ENCODE measurements around the gene KIF19.

The KIF19 gene

GRCh38 chr17:74309902-74310301 lies 16.1 kb upstream of the KIF19 start:
- H2AK5ac ChIP-seq (ENCODE audit: low read depth, low read length), result no peak overlapping the region
- peaks cover 0 to 3% of the 10 kb centered on the region in 2 donors for H3K9me3 ChIP-seq (replicated peaks in 1 of 2; ENCODE audit: control insufficient read depth in 2 of 2, insufficient read depth in 1 of 2, low read depth in 1 of 2, low read length in 2 of 2)
- H3K27me3 ChIP-seq (ENCODE audit: control insufficient read depth in 3 of 3, insufficient read depth in 3 of 3, low read depth in 1 of 3, low read length in 3 of 3), result peaks cover 0 to 18% (median 0%) of the 10 kb centered on the region in 3 experiments
- H3K14ac ChIP-seq (ENCODE audit: low read length), result no peak overlapping the region
- H3K4me1 ChIP-seq (ENCODE audit: control insufficient read depth in 2 of 2, insufficient read depth in 1 of 2, low read depth in 1 of 2, low read length in 2 of 2), result no peaks in the 10 kb centered on the region
- no peak overlapping the region for H3K4ac ChIP-seq (ENCODE audit: low read length)
- no peak overlapping the region for H2AFZ ChIP-seq (ENCODE audit: low read length)
- DNase-seq (ENCODE audit: low spot score), result no peak
- H3K4me3 ChIP-seq (ENCODE audit: low read length in 2 of 2), result no peak overlapping the region
- no peaks in the 10 kb centered on the region for H3K79me1 ChIP-seq (ENCODE audit: low read depth, low read length)
- H3K4me2 ChIP-seq (ENCODE audit: insufficient read depth, low read length, poor library complexity, severe bottlenecking), result no peak overlapping the region
- H2BK12ac ChIP-seq (ENCODE audit: low read length), result peak overlapping the region; percentile 58
- no peak overlapping the region for H4K91ac ChIP-seq (ENCODE audit: low read depth, low read length, poor library complexity)
- H3K36me3 ChIP-seq (replicated peaks in 1 of 2; ENCODE audit: control insufficient read depth in 2 of 2, insufficient read depth in 2 of 2, low read length in 2 of 2), result no peaks in the 10 kb centered on the region
- no peak overlapping the region for H3K23ac ChIP-seq (ENCODE audit: low read depth, low read length, poor library complexity)
- no peak overlapping the region for H2BK15ac ChIP-seq (ENCODE audit: low read length)
- no peak overlapping the region for H4K8ac ChIP-seq (ENCODE audit: low read depth, low read length)
- H3K18ac ChIP-seq (ENCODE audit: low read length), result peak overlapping the region; percentile 64
- H2BK120ac ChIP-seq (ENCODE audit: low read depth, low read length), result no peak overlapping the region
- H2BK5ac ChIP-seq (ENCODE audit: low read length), result no peak overlapping the region
- H3K27ac ChIP-seq (replicated peaks; ENCODE audit: low read length), result no peak overlapping the region
- WGBS, 2 donors (ENCODE audit: extremely low coverage in 2 of 2, insufficient read length in 2 of 2, insufficient replicate concordance in 1 of 2), result no CpG with 5 or more reads among the region's 12 CpGs
- no peak overlapping the region for H3K9ac ChIP-seq (ENCODE audit: low read depth, low read length, poor library complexity)

GRCh38 chr17:74314877-74315276 lies 11.1 kb upstream of the KIF19 start:
- Histone ChIP-seq H2BK120ac (ENCODE audit: low read depth, low read length) (no peak overlapping the region), H3K36me3 (replicated peaks in 1 of 2; ENCODE audit: control insufficient read depth in 2 of 2, insufficient read depth in 2 of 2, low read length in 2 of 2) (no peaks in the 10 kb centered on the region), H3K4me3 (ENCODE audit: low read length in 2 of 2) (peak overlapping the region in 1 of 2 donors; percentile 12), H4K8ac (ENCODE audit: low read depth, low read length) (no peak overlapping the region), H4K91ac (ENCODE audit: low read depth, low read length, poor library complexity) (no peak overlapping the region), H2BK12ac (ENCODE audit: low read length) (no peak overlapping the region), H2BK5ac (ENCODE audit: low read length) (no peak overlapping the region), H3K27me3 (ENCODE audit: control insufficient read depth in 3 of 3, insufficient read depth in 3 of 3, low read depth in 1 of 3, low read length in 3 of 3) (peaks cover 0 to 35% (median 2%) of the 10 kb centered on the region in 3 experiments), H3K4ac (ENCODE audit: low read length) (no peak overlapping the region), H3K9me3 (replicated peaks in 1 of 2; ENCODE audit: control insufficient read depth in 2 of 2, insufficient read depth in 1 of 2, low read depth in 1 of 2, low read length in 2 of 2) (peaks cover 0 to 3% of the 10 kb centered on the region in 2 donors), H2AFZ (ENCODE audit: low read length) (no peak overlapping the region), H3K14ac (ENCODE audit: low read length) (no peak overlapping the region), H3K27ac (replicated peaks; ENCODE audit: low read length) (no peak overlapping the region), H3K23ac (ENCODE audit: low read depth, low read length, poor library complexity) (no peak overlapping the region), H2AK5ac (ENCODE audit: low read depth, low read length) (peak overlapping the region; percentile 19), H2BK15ac (ENCODE audit: low read length) (no peak overlapping the region), H3K79me1 (ENCODE audit: low read depth, low read length) (no peaks in the 10 kb centered on the region), H3K9ac (ENCODE audit: low read depth, low read length, poor library complexity) (no peak overlapping the region), H3K4me1 (ENCODE audit: control insufficient read depth in 2 of 2, insufficient read depth in 1 of 2, low read depth in 1 of 2, low read length in 2 of 2) (peaks cover 0 to 3% of the 10 kb centered on the region in 2 donors), H3K18ac (ENCODE audit: low read length) (peak overlapping the region; percentile 31), H3K4me2 (ENCODE audit: insufficient read depth, low read length, poor library complexity, severe bottlenecking) (no peak overlapping the region)
- WGBS, 2 donors (ENCODE audit: extremely low coverage in 2 of 2, insufficient read length in 2 of 2, insufficient replicate concordance in 1 of 2), result no CpG with 5 or more reads among the region's 15 CpGs
- no peak for DNase-seq (ENCODE audit: low spot score)

- no peak for DNase-seq (ENCODE audit: low spot score)
- H3K27ac ChIP-seq (replicated peaks; ENCODE audit: low read length), result no peak overlapping the region
- H3K9me3 ChIP-seq (replicated peaks in 1 of 2; ENCODE audit: control insufficient read depth in 2 of 2, insufficient read depth in 1 of 2, low read depth in 1 of 2, low read length in 2 of 2), result peaks cover 0 to 3% of the 10 kb centered on the region in 2 donors
- no peak overlapping the region for H2BK5ac ChIP-seq (ENCODE audit: low read length)
- no peak overlapping the region for H3K4me3 ChIP-seq (ENCODE audit: low read length in 2 of 2)
- H3K4me2 ChIP-seq (ENCODE audit: insufficient read depth, low read length, poor library complexity, severe bottlenecking), result no peak overlapping the region
- H3K36me3 ChIP-seq (replicated peaks in 1 of 2; ENCODE audit: control insufficient read depth in 2 of 2, insufficient read depth in 2 of 2, low read length in 2 of 2), result no peaks in the 10 kb centered on the region
- peak overlapping the region; percentile 86 for H3K18ac ChIP-seq (ENCODE audit: low read length)
- H2BK12ac ChIP-seq (ENCODE audit: low read length), result no peak overlapping the region
- no peak overlapping the region for H2AK5ac ChIP-seq (ENCODE audit: low read depth, low read length)
- no peak overlapping the region for H2AFZ ChIP-seq (ENCODE audit: low read length)
- no peak overlapping the region for H4K91ac ChIP-seq (ENCODE audit: low read depth, low read length, poor library complexity)
- H3K14ac ChIP-seq (ENCODE audit: low read length), result peak overlapping the region; percentile 79
- H3K4me1 ChIP-seq (ENCODE audit: control insufficient read depth in 2 of 2, insufficient read depth in 1 of 2, low read depth in 1 of 2, low read length in 2 of 2), result peaks cover 0 to 3% of the 10 kb centered on the region in 2 donors
- H4K8ac ChIP-seq (ENCODE audit: low read depth, low read length), result no peak overlapping the region
- H3K23ac ChIP-seq (ENCODE audit: low read depth, low read length, poor library complexity), result no peak overlapping the region
- H3K9ac ChIP-seq (ENCODE audit: low read depth, low read length, poor library complexity), result no peak overlapping the region
- H3K79me1 ChIP-seq (ENCODE audit: low read depth, low read length), result no peaks in the 10 kb centered on the region
- H2BK15ac ChIP-seq (ENCODE audit: low read length), result no peak overlapping the region
- no CpG with 5 or more reads among the region's 10 CpGs for WGBS, 2 donors (ENCODE audit: extremely low coverage in 2 of 2, insufficient read length in 2 of 2, insufficient replicate concordance in 1 of 2)
- H3K4ac ChIP-seq (ENCODE audit: low read length), result no peak overlapping the region
- no peak overlapping the region for H2BK120ac ChIP-seq (ENCODE audit: low read depth, low read length)
- peaks cover 0 to 42% (median 2%) of the 10 kb centered on the region in 3 experiments for H3K27me3 ChIP-seq (ENCODE audit: control insufficient read depth in 3 of 3, insufficient read depth in 3 of 3, low read depth in 1 of 3, low read length in 3 of 3)
Measured at GRCh38 chr17:74316220-74316619, 9.8 kb upstream of the KIF19 start.

GRCh38 chr17:74317071-74317470 lies 9.0 kb upstream of the KIF19 start:
- no peak overlapping the region for H3K23ac ChIP-seq (ENCODE audit: low read depth, low read length, poor library complexity)
- H3K4ac ChIP-seq (ENCODE audit: low read length), result no peak overlapping the region
- peak overlapping the region; percentile 35 for H2BK15ac ChIP-seq (ENCODE audit: low read length)
- WGBS, 2 donors (ENCODE audit: extremely low coverage in 2 of 2, insufficient read length in 2 of 2, insufficient replicate concordance in 1 of 2), result no CpG with 5 or more reads among the region's 16 CpGs
- no peak overlapping the region for H4K91ac ChIP-seq (ENCODE audit: low read depth, low read length, poor library complexity)
- H3K36me3 ChIP-seq (replicated peaks in 1 of 2; ENCODE audit: control insufficient read depth in 2 of 2, insufficient read depth in 2 of 2, low read length in 2 of 2), result no peaks in the 10 kb centered on the region
- no peak overlapping the region for H2BK12ac ChIP-seq (ENCODE audit: low read length)
- no peak overlapping the region for H3K18ac ChIP-seq (ENCODE audit: low read length)
- no peak overlapping the region for H4K8ac ChIP-seq (ENCODE audit: low read depth, low read length)
- H2AFZ ChIP-seq (ENCODE audit: low read length), result no peak overlapping the region
- peaks cover 0 to 3% of the 10 kb centered on the region in 2 donors for H3K4me1 ChIP-seq (ENCODE audit: control insufficient read depth in 2 of 2, insufficient read depth in 1 of 2, low read depth in 1 of 2, low read length in 2 of 2)
- H3K27ac ChIP-seq (replicated peaks; ENCODE audit: low read length), result no peak overlapping the region
- no peak for DNase-seq (ENCODE audit: low spot score)
- no peak overlapping the region for H3K9ac ChIP-seq (ENCODE audit: low read depth, low read length, poor library complexity)
- H3K14ac ChIP-seq (ENCODE audit: low read length), result peak overlapping the region; percentile 77
- H2BK120ac ChIP-seq (ENCODE audit: low read depth, low read length), result no peak overlapping the region
- no peak overlapping the region for H3K4me3 ChIP-seq (ENCODE audit: low read length in 2 of 2)
- H2AK5ac ChIP-seq (ENCODE audit: low read depth, low read length), result peak overlapping the region; percentile 22
- no peak overlapping the region for H3K4me2 ChIP-seq (ENCODE audit: insufficient read depth, low read length, poor library complexity, severe bottlenecking)
- peaks cover 0 to 48% (median 2%) of the 10 kb centered on the region in 3 experiments for H3K27me3 ChIP-seq (ENCODE audit: control insufficient read depth in 3 of 3, insufficient read depth in 3 of 3, low read depth in 1 of 3, low read length in 3 of 3)
- no peaks in the 10 kb centered on the region for H3K79me1 ChIP-seq (ENCODE audit: low read depth, low read length)
- no peak overlapping the region for H2BK5ac ChIP-seq (ENCODE audit: low read length)
- H3K9me3 ChIP-seq (replicated peaks in 1 of 2; ENCODE audit: control insufficient read depth in 2 of 2, insufficient read depth in 1 of 2, low read depth in 1 of 2, low read length in 2 of 2), result peaks cover 0 to 3% of the 10 kb centered on the region in 2 donors
